ENCODE data around the gene ELOVL7.
A peak's percentile ranks its signal among the peaks of the same experiment; 100 is the strongest.
"Not testable (repeated sequence)": the region's sequence is repeated elsewhere in the genome, so short reads cannot be mapped to it uniquely, and the experiment has no call there.

The ELOVL7 gene

GRCh38 chr5:60843936-60844905, at the start of gene ELOVL7:
Gene ELOVL7 (minus strand): TSS chr5:60844269. CDS start chr5:60787397, 56,872 bp downstream.
- DNase-seq = peak in 1 of 2 experiments; percentile 50

GRCh38 chr5:60893521-60893920, 49.5 kb upstream of the ELOVL7 start:
- DNase-seq = no peak

- no peak for DNase-seq
Observed at GRCh38 chr5:60891667-60892066, 47.6 kb upstream of the ELOVL7 start.

- DNase-seq = no peak
Observed at GRCh38 chr5:60888359-60889061, 44.4 kb upstream of the ELOVL7 start.

- no peak for DNase-seq
Observed at GRCh38 chr5:60887746-60888145, 43.7 kb upstream of the ELOVL7 start.

- no peak for DNase-seq
Observed at GRCh38 chr5:60887096-60887495, 43.0 kb upstream of the ELOVL7 start.

- no peak for DNase-seq
Observed at GRCh38 chr5:60886158-60886557, 42.1 kb upstream of the ELOVL7 start.

- DNase-seq = no peak
Observed at GRCh38 chr5:60883229-60883628, 39.2 kb upstream of the ELOVL7 start.

- no peak for DNase-seq
Observed at GRCh38 chr5:60872892-60873291, 28.8 kb upstream of the ELOVL7 start.

- DNase-seq = no peak
Observed at GRCh38 chr5:60870857-60871256, 26.8 kb upstream of the ELOVL7 start.

GRCh38 chr5:60860572-60860971, 16.5 kb upstream of the ELOVL7 start:
- not testable (repeated sequence) for DNase-seq

GRCh38 chr5:60856066-60856465, 12.0 kb upstream of the ELOVL7 start:
- DNase-seq = no peak

GRCh38 chr5:60852940-60853339, 8.9 kb upstream of the ELOVL7 start:
- DNase-seq = no peak

- DNase-seq = no peak
Observed at GRCh38 chr5:60852317-60852716, 8.2 kb upstream of the ELOVL7 start.

GRCh38 chr5:60851626-60852025, 7.6 kb upstream of the ELOVL7 start:
- no peak for DNase-seq

GRCh38 chr5:60846298-60846697, 2.2 kb upstream of the ELOVL7 start:
- DNase-seq = no peak

GRCh38 chr5:60843386-60843935, 608 bp downstream of the ELOVL7 start:
- DNase-seq = no peak

GRCh38 chr5:60842871-60843385, 1.1 kb downstream of the ELOVL7 start:
- no peak for DNase-seq

GRCh38 chr5:60841361-60841760, 2.7 kb downstream of the ELOVL7 start:
- DNase-seq = no peak

GRCh38 chr5:60836131-60836530, 7.9 kb downstream of the ELOVL7 start:
- DNase-seq = no peak

- no peak for DNase-seq
Observed at GRCh38 chr5:60835554-60835953, 8.5 kb downstream of the ELOVL7 start.

GRCh38 chr5:60833520-60833919, 10.5 kb downstream of the ELOVL7 start:
- DNase-seq = no peak

- no peak for DNase-seq
Observed at GRCh38 chr5:60830581-60831127, 13.4 kb downstream of the ELOVL7 start.

All from NCI-H446 (cell line).